Karpas-422 (cell line): ENCODE results near the gene OR2L2. TPM values are rescaled to one million over a fixed set of nuclear protein-coding genes. Genes with fewer than 3 reads are reported as not detected.
"Not testable (repeated sequence)": the region's sequence is repeated elsewhere in the genome, so short reads cannot be mapped to it uniquely, and the experiment has no call there.

Source experiments
- DNase-seq: peaks from one replicate; pipeline ENCODE4 v3.0.0-alpha.2; 2015
- H2AFZ ChIP-seq: fragments of 200-600 bp; sonication (generic); 2 replicates; pipeline ENCODE4 v1.6.1; 2014; ENCODE audit warnings: antibody characterized with exemption, low read length, mixed read lengths
- H3K27ac ChIP-seq: fragments of 200-600 bp; sonication (generic); 2 replicates; pipeline ENCODE4 v1.5.1; 2014; ENCODE audit warnings: mild to moderate bottlenecking, low read length, moderate library complexity
- H3K27me3 ChIP-seq: fragments of 200-600 bp; sonication (generic); 2 replicates; pipeline ENCODE4 v1.6.1; 2014; ENCODE audit warnings: low read length, mixed read lengths
- H3K36me3 ChIP-seq: fragments of 200-600 bp; sonication (generic); 2 replicates; pipeline ENCODE4 v1.6.1; 2014; ENCODE audit warnings: low read length, mixed read lengths; ENCODE audit not compliant: insufficient read depth
- H3K4me1 ChIP-seq: fragments of 200-600 bp; sonication (generic); 2 replicates; pipeline ENCODE4 v1.6.1; 2014; ENCODE audit warnings: mild to moderate bottlenecking, low read length, mixed read lengths
- H3K4me2 ChIP-seq: fragments of 200-600 bp; sonication (generic); 2 replicates; pipeline ENCODE4 v1.6.1; 2014; ENCODE audit warnings: low read length, low read depth, mild to moderate bottlenecking; ENCODE audit not compliant: poor library complexity, severe bottlenecking
- H3K4me3 ChIP-seq: fragments of 200-600 bp; sonication (generic); 2 replicates; pipeline ENCODE4 v1.5.1; 2014; ENCODE audit warnings: mild to moderate bottlenecking, antibody characterized with exemption, low read length, mixed read lengths
- H3K79me2 ChIP-seq: fragments of 200-600 bp; sonication (generic); 2 replicates; pipeline ENCODE4 v1.6.1; 2014; ENCODE audit warnings: mild to moderate bottlenecking, low read length, mixed read lengths
- H3K9ac ChIP-seq: fragments of 200-600 bp; sonication (generic); 2 replicates; pipeline ENCODE4 v1.6.0; 2014; ENCODE audit warnings: low read length
- H3K9me2 ChIP-seq: fragments of 200-600 bp; sonication (generic), shearing (Covaris generic); replicated peaks from 2 replicates; pipeline ENCODE4 v1.6.0; 2014; ENCODE audit warnings: mild to moderate bottlenecking, low read length, moderate library complexity; ENCODE audit not compliant: insufficient read depth
- H3K9me3 ChIP-seq: fragments of 300-700, 200-600 bp; sonication (generic); 2 replicates; pipeline ENCODE4 v1.6.1; 2014; ENCODE audit warnings: low read length, mixed read lengths
- H4K20me1 ChIP-seq: fragments of 200-600 bp; sonication (generic); 2 replicates; pipeline ENCODE4 v1.6.1; 2014; ENCODE audit warnings: mild to moderate bottlenecking, antibody characterized with exemption, low read length, low read depth; ENCODE audit not compliant: insufficient read depth
- total RNA-seq: library from RNA; depleted of rRNA; stranded (reverse); fragments of >200 nt; shearing (Covaris generic); gene quantifications from 2 replicates; pipeline ENCODE4 v1.2.3, GENCODE V29; 2014; ENCODE audit warnings: low replicate concordance

OR2L2 gene
- total RNA-seq, 1 experiment from 2014 or later: 0.07 TPM

DNA sequence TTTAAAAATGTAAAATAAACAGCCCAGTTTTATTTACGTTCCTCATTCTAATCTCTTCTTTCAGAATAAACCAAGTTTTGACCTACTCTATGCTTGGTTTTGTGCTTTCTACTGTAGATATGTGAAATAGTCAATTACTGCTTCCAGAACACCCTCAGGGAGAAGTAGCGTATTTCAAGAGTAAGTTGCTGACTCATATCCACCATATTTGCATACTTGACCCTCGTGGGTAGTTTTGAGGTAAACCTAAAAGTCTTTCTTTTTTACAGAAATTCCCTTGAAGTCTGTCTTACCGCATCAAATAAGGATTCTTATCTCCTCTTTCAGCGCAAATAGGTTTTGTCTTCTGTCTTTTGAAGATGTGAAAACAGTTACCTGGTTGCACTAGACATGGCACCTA lies 15.3 kb downstream of the OR2L2 start:
- no peaks in the 10 kb centered on the region for H3K9me2 ChIP-seq
- H2AFZ ChIP-seq: no peak overlapping the region
- no peak for DNase-seq
- H3K4me1 ChIP-seq: no peaks in the 10 kb centered on the region
- no peak overlapping the region for H3K9ac ChIP-seq
- H3K27ac ChIP-seq: no peak overlapping the region
- H3K9me3 ChIP-seq: peaks cover 4% of the 10 kb centered on the region
- no peaks in the 10 kb centered on the region for H3K36me3 ChIP-seq
- no peaks in the 10 kb centered on the region for H4K20me1 ChIP-seq
- no peak overlapping the region for H3K4me2 ChIP-seq
- no peaks in the 10 kb centered on the region for H3K27me3 ChIP-seq
- no peak overlapping the region for H3K4me3 ChIP-seq
- no peaks in the 10 kb centered on the region for H3K79me2 ChIP-seq

GRCh38 chr1:248046536-248046935 lies 16.7 kb downstream of the OR2L2 start, which contains the start of gene OR2L3:
Gene OR2L3 (plus strand): TSS chr1:248046836. CDS start chr1:248060682, 13,846 bp downstream.
- Histone ChIP-seq H3K9ac (no peak within 1 kb of the TSS), H3K9me3 (no peaks in the 10 kb centered on the region; the same call in 1 of the 2 replicates), H3K36me3 (no peaks in the 10 kb centered on the region), H3K4me1 (no peaks in the 10 kb centered on the region), H3K27ac (no peak within 1 kb of the TSS), H3K4me2 (no peak within 1 kb of the TSS), H3K27me3 (no peaks in the 10 kb centered on the region), H3K4me3 (no peak within 1 kb of the TSS), H3K79me2 (no peaks in the 10 kb centered on the region), H2AFZ (no peak within 1 kb of the TSS), H3K9me2 (no peaks in the 10 kb centered on the region), H4K20me1 (no peaks in the 10 kb centered on the region)
- no peak for DNase-seq

- Histone ChIP-seq H4K20me1 (no peaks in the 10 kb centered on the region), H3K9me2 (no peaks in the 10 kb centered on the region), H3K27ac (no peak overlapping the region), H3K9me3 (no peaks in the 10 kb centered on the region; the same call in 1 of the 2 replicates), H3K79me2 (no peaks in the 10 kb centered on the region), H2AFZ (no peak overlapping the region), H3K4me2 (no peak overlapping the region), H3K4me3 (no peak overlapping the region), H3K9ac (no peak overlapping the region), H3K27me3 (no peaks in the 10 kb centered on the region), H3K36me3 (no peaks in the 10 kb centered on the region), H3K4me1 (no peaks in the 10 kb centered on the region)
- no peak for DNase-seq
These were observed 17.1 kb downstream of the OR2L2 start for GRCh38 chr1:248047008-248047407.

DNA sequence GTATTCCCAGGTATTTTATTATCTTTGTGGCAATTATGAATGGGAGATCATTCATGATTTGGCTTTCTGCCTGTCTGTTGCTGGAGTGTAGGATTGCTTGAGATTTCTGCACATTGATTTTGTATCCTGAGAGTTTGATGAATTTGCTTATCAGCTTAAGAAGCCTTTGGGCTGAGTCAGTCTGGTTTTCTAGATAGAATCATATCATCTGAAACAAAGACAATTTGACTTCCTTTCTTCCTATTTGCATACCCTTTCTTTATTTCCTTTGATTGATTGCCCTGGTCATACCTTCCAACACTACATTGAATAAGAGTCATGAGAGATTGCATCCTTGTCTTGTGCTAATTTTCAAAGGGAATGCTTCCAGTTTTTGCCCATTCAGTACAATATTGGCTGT lies 24.8 kb downstream of the OR2L2 start:
- no peaks in the 10 kb centered on the region for H3K27me3 ChIP-seq
- H3K9ac ChIP-seq: no peak overlapping the region
- no peaks in the 10 kb centered on the region for H3K4me1 ChIP-seq
- no peak overlapping the region for H3K27ac ChIP-seq
- no peaks in the 10 kb centered on the region for H3K9me2 ChIP-seq
- H3K36me3 ChIP-seq: no peaks in the 10 kb centered on the region
- no peak overlapping the region for H3K4me2 ChIP-seq
- H3K79me2 ChIP-seq: no peaks in the 10 kb centered on the region
- no peaks in the 10 kb centered on the region for H4K20me1 ChIP-seq
- no peak for DNase-seq
- H3K9me3 ChIP-seq: no peaks in the 10 kb centered on the region; the same call in 1 of the 2 replicates
- H3K4me3 ChIP-seq: no peak overlapping the region
- no peak overlapping the region for H2AFZ ChIP-seq

DNA sequence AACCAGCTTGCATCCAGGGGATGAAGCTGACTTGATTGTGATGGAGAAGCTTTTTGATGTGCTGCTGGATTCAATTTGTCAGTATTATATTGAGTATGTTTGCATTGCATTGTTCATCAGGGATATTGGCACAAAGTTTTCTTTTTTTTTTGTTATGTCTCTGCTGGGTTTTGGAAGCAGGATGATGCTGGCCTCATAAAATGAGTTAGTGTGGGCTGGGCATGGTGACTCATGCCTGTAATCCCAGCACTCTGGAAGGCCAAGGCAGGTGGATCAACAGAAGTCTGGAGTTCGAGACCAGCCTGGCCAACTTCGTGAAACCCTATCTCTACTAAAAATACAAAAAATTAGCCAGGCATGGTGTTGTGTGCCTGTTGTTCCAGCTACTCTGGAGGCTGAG lies 25.4 kb downstream of the OR2L2 start:
- H3K9me3 ChIP-seq: no peaks in the 10 kb centered on the region; the same call in 1 of the 2 replicates
- no peaks in the 10 kb centered on the region for H3K4me1 ChIP-seq
- no peaks in the 10 kb centered on the region for H3K79me2 ChIP-seq

DNA sequence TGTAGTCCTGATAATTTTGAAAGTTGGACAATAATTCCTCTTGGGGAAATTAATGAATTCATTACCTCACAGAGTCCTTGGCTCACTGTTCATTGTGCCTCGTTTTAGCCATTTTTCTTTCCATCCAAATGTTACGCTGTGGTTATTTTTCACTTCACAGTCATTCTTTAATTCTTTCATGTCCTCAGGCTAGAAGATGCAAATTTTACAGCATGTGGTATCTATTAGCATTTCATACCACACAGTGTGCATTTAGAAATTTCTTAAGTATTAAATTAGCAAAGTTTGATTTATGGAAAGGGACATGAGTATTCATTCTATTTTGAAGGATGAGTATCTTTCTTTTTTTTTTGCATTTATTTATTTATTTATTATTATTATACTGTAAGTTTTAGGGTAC lies 35.2 kb downstream of the OR2L2 start:
- Histone ChIP-seq H3K27me3 (no peaks in the 10 kb centered on the region), H3K27ac (no peak overlapping the region), H3K9me2 (no peaks in the 10 kb centered on the region), H4K20me1 (no peaks in the 10 kb centered on the region), H3K79me2 (no peaks in the 10 kb centered on the region), H3K4me3 (no peak overlapping the region), H3K4me1 (no peaks in the 10 kb centered on the region), H3K36me3 (no peaks in the 10 kb centered on the region), H3K9ac (no peak overlapping the region), H2AFZ (no peak overlapping the region), H3K4me2 (no peak overlapping the region), H3K9me3 (peaks cover 4% of the 10 kb centered on the region; the same call in 1 of the 2 replicates)
- no peak for DNase-seq

More for the DNA sequence above, 25.4 kb downstream of the OR2L2 start:
- Histone ChIP-seq H3K27me3 (no peaks in the 10 kb centered on the region), H3K9me2 (no peaks in the 10 kb centered on the region), H3K4me3 (no peak overlapping the region), H2AFZ (no peak overlapping the region), H3K27ac (no peak overlapping the region), H3K4me2 (no peak overlapping the region), H3K36me3 (no peaks in the 10 kb centered on the region), H4K20me1 (no peaks in the 10 kb centered on the region), H3K9ac (no peak overlapping the region)
- DNase-seq: no peak

GRCh38 chr1:248065604-248066003 lies 35.7 kb downstream of the OR2L2 start:
- no peak overlapping the region for H3K27ac ChIP-seq
- H4K20me1 ChIP-seq: no peaks in the 10 kb centered on the region
- H2AFZ ChIP-seq: no peak overlapping the region
- no peaks in the 10 kb centered on the region for H3K4me1 ChIP-seq
- no peak overlapping the region for H3K4me2 ChIP-seq
- H3K9me3 ChIP-seq: peaks cover 4% of the 10 kb centered on the region; the same call in 1 of the 2 replicates
- no peaks in the 10 kb centered on the region for H3K79me2 ChIP-seq
- no peak for DNase-seq
- H3K9ac ChIP-seq: no peak overlapping the region
- no peaks in the 10 kb centered on the region for H3K27me3 ChIP-seq
- H3K36me3 ChIP-seq: no peaks in the 10 kb centered on the region
- no peaks in the 10 kb centered on the region for H3K9me2 ChIP-seq
- H3K4me3 ChIP-seq: no peak overlapping the region

- H3K36me3 ChIP-seq, H3K79me2 ChIP-seq, H2AFZ ChIP-seq, H3K27me3 ChIP-seq, H4K20me1 ChIP-seq, H3K9ac ChIP-seq, H3K4me2 ChIP-seq, H3K4me1 ChIP-seq, H3K9me2 ChIP-seq, H3K4me3 ChIP-seq, H3K9me3 ChIP-seq, H3K27ac ChIP-seq, DNase-seq: not testable (repeated sequence)
These were observed 54.0 kb downstream of the OR2L2 start for GRCh38 chr1:248083864-248084263.
